ENCODE results near the gene P2RX4.
"Not testable (repeated sequence)": the region's sequence is repeated elsewhere in the genome, so short reads cannot be mapped to it uniquely, and the experiment has no call there.

P2RX4 gene

GRCh38 chr12:121253638-121254335 lies 43.9 kb downstream of the P2RX4 start:
- Histone ChIP-seq H3K4me3 (no peak overlapping the region), H3K27ac (no peak overlapping the region)
- DNase-seq (ENCODE audit: low spot score): no peak
- no peak for TF ChIP-seq CTCF (IDR thresholded peaks at IDR 0.05)

GRCh38 chr12:121255433-121255832 lies 45.5 kb downstream of the P2RX4 start:
- TF ChIP-seq CTCF (IDR thresholded peaks at IDR 0.05): no peak
- no peak overlapping the region for H3K4me3 ChIP-seq
- no peak overlapping the region for H3K27ac ChIP-seq
- DNase-seq (ENCODE audit: low spot score): no peak

GRCh38 chr12:121257704-121258449 lies 47.9 kb downstream of the P2RX4 start:
- DNase-seq (ENCODE audit: low spot score); H3K27ac ChIP-seq; H3K4me3 ChIP-seq: not testable (repeated sequence)

- H3K4me3 ChIP-seq: no peak overlapping the region
- no peak overlapping the region for H3K27ac ChIP-seq
- DNase-seq (ENCODE audit: low spot score): no peak
- no peak for TF ChIP-seq CTCF (IDR thresholded peaks at IDR 0.05)
Measured at GRCh38 chr12:121259074-121259473, 49.1 kb downstream of the P2RX4 start.

- H3K27ac ChIP-seq: no peak overlapping the region
- no peak for TF ChIP-seq CTCF (IDR thresholded peaks at IDR 0.05)
- peak; percentile 62 for DNase-seq (ENCODE audit: low spot score)
- no peak overlapping the region for H3K4me3 ChIP-seq
Measured at GRCh38 chr12:121260091-121260490, 50.2 kb downstream of the P2RX4 start.

GRCh38 chr12:121261398-121261797 lies 51.5 kb downstream of the P2RX4 start:
- TF ChIP-seq CTCF (IDR thresholded peaks at IDR 0.05): no peak
- no peak overlapping the region for H3K27ac ChIP-seq
- DNase-seq (ENCODE audit: low spot score): no peak
- H3K4me3 ChIP-seq: no peak overlapping the region

- TF ChIP-seq CTCF (IDR thresholded peaks at IDR 0.05): no peak
- Histone ChIP-seq H3K27ac (no peak overlapping the region), H3K4me3 (no peak overlapping the region)
- DNase-seq (ENCODE audit: low spot score): no peak
Measured at GRCh38 chr12:121263206-121263935, 53.4 kb downstream of the P2RX4 start.

Measured in coronary artery (tissue), 2 donors.